SK-N-SH (cell line): ENCODE data around the gene NCOR2. TPM values are rescaled to one million over a fixed set of nuclear protein-coding genes. Genes with fewer than 3 reads are reported as not detected.

ENCODE experiments used
- CTCF ChIA-PET: fragments of 300-600, 350-600 bp; formaldehyde crosslinking; extraction: SDS; loops from one replicate; lab custom pipeline; 2021; lab: Yijun Ruan, JAX
- POLR2A ChIA-PET: fragments of 350-600 bp; sonication (Branson Sonifier 250); formaldehyde crosslinking; extraction: SDS; loops from one replicate; lab custom pipeline; 2020; ENCODE audit warnings: antibody characterized with exemption, inconsistent platforms; lab: Yijun Ruan, JAX
- DNase-seq: peaks from one replicate; pipeline ENCODE4 v3.0.0; 2012
- H2AFZ ChIP-seq: fragments of 200-600 bp; sonication (generic); 2 replicates; pipeline ENCODE4 v1.8.1; 2016; ENCODE audit warnings: antibody characterized with exemption, mild to moderate bottlenecking, low read depth
- H3F3A ChIP-seq: fragments of 200-600 bp; sonication (generic); replicated peaks from 2 replicates; pipeline ENCODE3; 2016; ENCODE audit warnings: antibody characterized with exemption, mild to moderate bottlenecking; ENCODE audit not compliant: insufficient read depth
- H3K27ac ChIP-seq, 2 experiments: fragments of 200-500 bp in 1 of 2; fragments of 200-600 bp in 1 of 2; sonication (Bioruptor generic) in 1 of 2; sonication (generic), shearing (Covaris generic) in 1 of 2; 2 replicates each; pipeline versions ENCODE4 v1.5.1 to v1.6.1; 2014 to 2016; ENCODE audit warnings: low read depth in 2 of 2, inconsistent platforms in 1 of 2, low read length in 1 of 2, mild to moderate bottlenecking in 1 of 2, mixed read lengths in 1 of 2
- H3K27me3 ChIP-seq: fragments of 200-600 bp; sonication (generic), shearing (Covaris generic); 2 replicates; pipeline ENCODE4 v1.6.1; 2016; ENCODE audit warnings: mixed run types; ENCODE audit not compliant: insufficient read depth
- H3K36me3 ChIP-seq, 2 experiments: fragments of 200-500 bp in 1 of 2; fragments of 200-600 bp in 1 of 2; sonication (Bioruptor generic) in 1 of 2; sonication (generic) in 1 of 2; replicated peaks in 1 of 2; 2 replicates each; pipeline versions ENCODE3 to v1.5.1; 2014 to 2016; ENCODE audit warnings: low read length in 1 of 2, mild to moderate bottlenecking in 1 of 2; ENCODE audit not compliant: insufficient read depth in 2 of 2, control insufficient read depth in 1 of 2
- H3K4me1 ChIP-seq, 2 experiments: fragments of 200-500 bp in 1 of 2; fragments of 200-600 bp in 1 of 2; sonication (Bioruptor generic) in 1 of 2; sonication (generic), shearing (Covaris generic) in 1 of 2; 2 replicates each; pipeline versions ENCODE4 v1.5.1 to v1.6.1; 2014 to 2016; ENCODE audit warnings: low read depth in 1 of 2, low read length in 1 of 2, mixed run types in 1 of 2; ENCODE audit not compliant: insufficient read depth in 2 of 2, control insufficient read depth in 1 of 2
- H3K4me2 ChIP-seq: fragments of 200-600 bp; sonication (generic), shearing (Covaris generic); 2 replicates; pipeline ENCODE4 v1.6.1; 2017; ENCODE audit warnings: mixed run types
- H3K4me3 ChIP-seq, 2 experiments: fragments of 200-500 bp in 1 of 2; fragments of 200-600 bp in 1 of 2; sonication (Bioruptor generic) in 1 of 2; sonication (generic), shearing (Covaris generic) in 1 of 2; 2 replicates each; pipeline versions ENCODE4 v1.5.1 to v1.8.1; 2014 to 2016; ENCODE audit warnings: low read depth in 2 of 2, inconsistent platforms in 1 of 2, low read length in 1 of 2, mild to moderate bottlenecking in 1 of 2, mixed read lengths in 1 of 2, moderate library complexity in 1 of 2
- H3K79me2 ChIP-seq: fragments of 200-600 bp; sonication (generic); 2 replicates; pipeline ENCODE4 v1.8.1; 2017; ENCODE audit warnings: mild to moderate bottlenecking; ENCODE audit not compliant: insufficient read depth
- H3K9ac ChIP-seq: fragments of 200-600 bp; sonication (generic); 2 replicates; pipeline ENCODE4 v1.6.1; 2017; ENCODE audit warnings: mixed run types
- H3K9me2 ChIP-seq: fragments of 200-600 bp; sonication (generic); 2 replicates; pipeline ENCODE4 v1.6.1; 2017; ENCODE audit warnings: mixed run types
- H3K9me3 ChIP-seq: fragments of 200-600 bp; sonication (generic); 2 replicates; pipeline ENCODE4 v1.6.1; 2017; ENCODE audit warnings: mixed run types, mild to moderate bottlenecking, moderate library complexity
- H4K20me1 ChIP-seq: fragments of 200-600 bp; sonication (generic); 2 replicates; pipeline ENCODE4 v1.6.1; 2017; ENCODE audit warnings: mild to moderate bottlenecking, mixed run types; ENCODE audit not compliant: insufficient read depth
- CHD2 ChIP-seq: fragments of 150-350 bp; IDR thresholded peaks from 2 replicates; pipeline ENCODE4 v1.6.1; 2018; ENCODE audit warnings: low read length; ENCODE audit not compliant: partially characterized antibody
- EP300 ChIP-seq, 2 experiments: IDR thresholded peaks; 2 replicates each; pipeline versions ENCODE4 v1.4.0 to v1.6.1; 2012; ENCODE audit warnings: borderline replicate concordance in 1 of 2, low read depth in 1 of 2, low read length in 1 of 2
- FOXJ3 ChIP-seq: sonication (generic); formaldehyde crosslinking; IDR thresholded peaks from 2 replicates; pipeline ENCODE4 v1.5.1; 2020; ENCODE audit warnings: mild to moderate bottlenecking, missing genetic modification reagents
- GATA2 ChIP-seq: sonication (generic); formaldehyde crosslinking; IDR thresholded peaks from 2 replicates; pipeline ENCODE4 v1.5.0; 2020; ENCODE audit warnings: mild to moderate bottlenecking, missing genetic modification reagents
- JUND ChIP-seq: IDR thresholded peaks from 2 replicates; pipeline ENCODE4 v1.4.0; 2012
- NRF1 ChIP-seq: IDR thresholded peaks from 2 replicates; pipeline ENCODE4 v1.6.1; 2012; ENCODE audit warnings: low read depth, mild to moderate bottlenecking, low read length
- POLR2AphosphoS5 ChIP-seq: IDR thresholded peaks from 2 replicates; pipeline ENCODE4 v1.6.1; 2012; ENCODE audit warnings: low read depth, low read length
- RAD21 ChIP-seq: IDR thresholded peaks from 2 replicates; pipeline ENCODE4 v1.6.1; 2012; ENCODE audit warnings: mild to moderate bottlenecking, low read length
- RCOR1 ChIP-seq: fragments of 150-350 bp; IDR thresholded peaks from 2 replicates; pipeline ENCODE4 v1.6.1; 2017; ENCODE audit warnings: antibody characterized with exemption, low read length
- RFX5 ChIP-seq: IDR thresholded peaks from 2 replicates; pipeline ENCODE4 v1.6.1; 2012; ENCODE audit warnings: mild to moderate bottlenecking, improper control_type of control experiment, low read length
- RXRA ChIP-seq: IDR thresholded peaks from 2 replicates; pipeline ENCODE4 v1.4.0; 2012; ENCODE audit warnings: low read depth, mild to moderate bottlenecking, borderline replicate concordance
- SIN3A ChIP-seq: IDR thresholded peaks from 2 replicates; pipeline ENCODE4 v1.6.1; 2012; ENCODE audit warnings: low read depth, mild to moderate bottlenecking, low read length, moderate library complexity, borderline replicate concordance
- TCF12 ChIP-seq: IDR thresholded peaks from 2 replicates; pipeline ENCODE4 v1.4.0; 2012
- TEAD4 ChIP-seq: IDR thresholded peaks from 2 replicates; pipeline ENCODE4 v1.4.0; 2012; ENCODE audit warnings: mild to moderate bottlenecking, borderline replicate concordance; ENCODE audit not compliant: insufficient read depth
- whole genome bisulfite sequencing: methylation state at CpG from one replicate; pipeline ENCODE4 v1.1.6; 2017; ENCODE audit warnings: low lambda C conversion rate; 5-methylcytosine and 5-hydroxymethylcytosine counted together
- polyA plus RNA-seq, 3 experiments: library from polyadenylated mRNA; depleted of rRNA; stranded (reverse); fragments of >200 nt; gene quantifications; 2 replicates each; pipeline ENCODE4 v1.2.3, GENCODE V29; 2012
- TF ChIP-seq, protein P1 (sequence below): IDR thresholded peaks from 2 replicates; pipeline ENCODE4 v1.4.0; 2012; ENCODE audit warnings: low read depth
- TF ChIP-seq, protein P2 (sequence below): fragments of 200-600 bp; sonication (generic); IDR thresholded peaks from 2 replicates; pipeline ENCODE4 v1.6.1; 2017; ENCODE audit warnings: antibody characterized with exemption, mild to moderate bottlenecking, moderate library complexity
- TF ChIP-seq, protein P3 (sequence below): IDR thresholded peaks from 2 replicates; pipeline ENCODE4; 2012

The NCOR2 gene
- polyA plus RNA-seq, 1 of the 3 experiments (the other 2 are of a cell fraction): 19.0 TPM

DNA sequence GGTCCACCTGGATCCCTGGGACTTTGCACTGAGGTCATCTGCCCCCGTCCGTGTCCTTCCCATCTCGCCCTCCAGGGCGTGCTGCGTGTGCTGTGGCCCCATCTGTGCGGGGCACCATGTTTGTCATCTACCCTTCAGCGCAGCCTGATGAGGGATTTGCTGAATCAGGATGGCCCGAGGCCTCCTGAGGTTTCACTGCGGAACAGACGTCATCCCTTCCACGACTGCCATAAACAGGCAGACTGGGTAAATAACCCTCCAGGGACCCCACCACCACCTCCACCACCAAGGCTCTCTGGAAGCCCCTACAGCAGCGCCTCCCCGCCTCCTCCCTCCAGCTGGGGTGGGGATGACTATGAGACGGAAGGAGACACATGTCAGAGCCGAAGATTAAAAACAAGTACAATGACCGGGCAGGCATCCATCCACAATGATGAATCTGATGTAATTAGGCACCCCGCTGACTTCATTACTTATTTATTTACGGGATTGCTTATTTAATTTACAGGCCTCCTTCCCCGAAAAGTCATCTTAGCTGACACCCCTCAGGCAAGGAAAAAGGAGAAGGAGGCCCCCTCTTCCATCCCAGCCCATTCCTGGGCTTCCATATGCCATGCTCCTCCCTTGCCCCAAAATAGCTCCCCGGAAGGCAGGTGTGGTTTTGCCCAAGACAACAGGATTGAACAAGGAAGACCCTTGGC lies 39.4 kb downstream of the NCOR2 start:
- WGBS: 88% methylated on average over 18 of the region's 20 CpGs
- H3K36me3 ChIP-seq: no peaks in the 10 kb centered on the region
- no peak overlapping the region for H3K4me2 ChIP-seq
- peaks cover 73% of the 10 kb centered on the region for H3K79me2 ChIP-seq
- H3K27me3 ChIP-seq: no peaks in the 10 kb centered on the region
- H3K27ac ChIP-seq: peak overlapping the region in 1 of 2 experiments; percentile 43; a peak in 1 of 4 replicates
- no peaks in the 10 kb centered on the region for H3F3A ChIP-seq
- POLR2A ChIA-PET: no interaction called here
- CTCF ChIA-PET: no interaction called here
- no peaks in the 10 kb centered on the region for H3K9me2 ChIP-seq
- no peak overlapping the region for H3K9ac ChIP-seq
- no peaks in the 10 kb centered on the region for H3K9me3 ChIP-seq
- H3K4me1 ChIP-seq: peaks cover 7 to 64% of the 10 kb centered on the region in 2 experiments
- H2AFZ ChIP-seq: no peak overlapping the region
- no peak for TF ChIP-seq RFX5
- no peak overlapping the region for H3K4me3 ChIP-seq
- DNase-seq: no peak
- H4K20me1 ChIP-seq: peaks cover 76% of the 10 kb centered on the region

DNA sequence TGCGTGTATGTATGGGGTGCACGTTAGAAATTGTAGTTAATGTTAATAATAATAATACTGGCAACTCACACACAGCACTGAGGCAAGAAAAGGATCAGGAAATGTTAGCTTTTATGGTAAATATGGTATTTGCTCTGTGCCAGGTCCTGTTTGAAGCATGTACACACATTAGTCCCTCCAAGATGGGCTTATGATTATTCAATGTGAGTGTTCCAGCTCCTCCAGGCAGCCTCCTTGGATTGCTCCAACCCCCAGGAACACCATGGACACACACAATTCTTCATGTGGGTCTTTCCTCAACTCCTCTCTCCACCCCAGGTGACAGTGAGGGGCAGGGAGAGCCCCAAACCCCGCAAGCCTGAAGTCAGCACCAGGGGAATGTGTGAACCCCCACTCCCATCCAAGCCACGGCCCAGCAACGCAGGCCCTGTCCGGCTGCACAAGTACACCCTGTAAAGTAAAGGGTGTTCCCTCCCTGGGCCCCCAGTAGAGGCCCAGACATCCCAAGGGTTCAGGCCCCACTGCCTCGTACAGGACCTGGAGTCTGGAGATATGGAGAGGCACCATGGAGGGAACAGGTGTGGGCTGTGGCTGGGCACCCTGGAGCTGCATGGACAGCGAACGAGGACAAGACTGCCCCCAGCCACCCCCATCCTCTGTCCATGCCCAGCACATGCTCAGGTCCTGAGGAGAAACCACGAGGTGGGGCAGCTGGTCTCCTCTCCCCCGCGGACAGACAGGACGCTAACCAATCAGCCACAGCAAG lies 41.3 kb downstream of the NCOR2 start:
- POLR2A ChIA-PET: no interaction called here
- no peaks in the 10 kb centered on the region for H3F3A ChIP-seq
- no peak overlapping the region for H3K9ac ChIP-seq
- no peak for TF ChIP-seq RXRA
- TF ChIP-seq, all 33 proteins: peak for 0
- H3K9me2 ChIP-seq: no peaks in the 10 kb centered on the region
- H3K4me2 ChIP-seq: no peak overlapping the region
- H4K20me1 ChIP-seq: peaks cover 76% of the 10 kb centered on the region
- H2AFZ ChIP-seq: no peak overlapping the region
- 92% methylated on average over 7 of the region's 13 CpGs for WGBS
- CTCF ChIA-PET: no interaction called here
- H3K4me1 ChIP-seq: peaks cover 3 to 55% of the 10 kb centered on the region in 2 experiments
- DNase-seq: no peak
- peak overlapping the region in 1 of 2 experiments; percentile 62; a peak in 2 of 4 replicates for H3K27ac ChIP-seq
- H3K9me3 ChIP-seq: no peaks in the 10 kb centered on the region
- no peaks in the 10 kb centered on the region for H3K36me3 ChIP-seq
- H3K79me2 ChIP-seq: peaks cover 85% of the 10 kb centered on the region
- H3K27me3 ChIP-seq: no peaks in the 10 kb centered on the region
- no peak overlapping the region for H3K4me3 ChIP-seq

DNA sequence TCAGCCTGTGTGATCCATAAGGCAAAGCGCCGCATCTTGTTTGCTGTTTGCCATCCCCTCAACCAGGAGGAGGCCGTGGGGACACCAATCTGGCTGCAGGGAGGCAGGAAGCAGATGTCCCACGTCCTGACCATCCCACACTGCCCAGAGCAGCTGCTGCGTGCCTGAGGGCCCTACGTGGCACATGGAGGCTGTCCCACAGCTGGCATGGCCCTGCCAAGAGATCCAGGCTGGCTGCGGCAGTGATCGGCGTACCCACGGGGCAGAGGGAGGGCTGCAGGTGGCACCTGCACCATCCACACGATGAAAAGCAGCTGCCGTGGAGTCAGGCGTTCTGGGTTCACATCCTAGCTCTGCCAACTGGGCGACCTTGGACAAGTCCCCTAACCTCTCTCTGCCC lies 42.0 kb downstream of the NCOR2 start:
- no peaks in the 10 kb centered on the region for H3F3A ChIP-seq
- H3K4me2 ChIP-seq: no peak overlapping the region
- no peaks in the 10 kb centered on the region for H3K36me3 ChIP-seq
- WGBS: 77% methylated on average over 10 of the region's 14 CpGs
- ChIA-PET CTCF (interaction anchor here (1.3 kb wide), 1 partner anchor 15 kb away, joined by 3 read pairs; no protein-coding TSS in a partner anchor), POLR2A (no interaction called here)
- H3K9me3 ChIP-seq: no peaks in the 10 kb centered on the region
- no peak for TF ChIP-seq RXRA
- no peak for TF ChIP-seq POLR2AphosphoS5
- no peak for TF ChIP-seq GATA2 (CRISPR knock-in tag)
- TF ChIP-seq, protein P1, sequence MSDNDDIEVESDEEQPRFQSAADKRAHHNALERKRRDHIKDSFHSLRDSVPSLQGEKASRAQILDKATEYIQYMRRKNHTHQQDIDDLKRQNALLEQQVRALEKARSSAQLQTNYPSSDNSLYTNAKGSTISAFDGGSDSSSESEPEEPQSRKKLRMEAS: no peak
- no peak for TF ChIP-seq TEAD4
- no peak for TF ChIP-seq FOXJ3 (CRISPR knock-in tag)
- no peak for TF ChIP-seq JUND
- TF ChIP-seq RAD21: no peak
- no peak for TF ChIP-seq RFX5
- TF ChIP-seq CHD2: no peak
- no peak for TF ChIP-seq RCOR1
- TF ChIP-seq SIN3A: no peak
- peak; percentile 42; the same call in 1 of the 2 replicates for TF ChIP-seq TCF12
- no peak for TF ChIP-seq NRF1
- TF ChIP-seq EP300 (IDR thresholded peaks at IDR 0.05; ENCODE audit: borderline replicate concordance in 1 of 2, low read depth in 1 of 2, low read length in 1 of 2): peak in 1 of 2 experiments; percentile 17; a peak in 1 of 4 replicates
- TF ChIP-seq, protein P2, sequence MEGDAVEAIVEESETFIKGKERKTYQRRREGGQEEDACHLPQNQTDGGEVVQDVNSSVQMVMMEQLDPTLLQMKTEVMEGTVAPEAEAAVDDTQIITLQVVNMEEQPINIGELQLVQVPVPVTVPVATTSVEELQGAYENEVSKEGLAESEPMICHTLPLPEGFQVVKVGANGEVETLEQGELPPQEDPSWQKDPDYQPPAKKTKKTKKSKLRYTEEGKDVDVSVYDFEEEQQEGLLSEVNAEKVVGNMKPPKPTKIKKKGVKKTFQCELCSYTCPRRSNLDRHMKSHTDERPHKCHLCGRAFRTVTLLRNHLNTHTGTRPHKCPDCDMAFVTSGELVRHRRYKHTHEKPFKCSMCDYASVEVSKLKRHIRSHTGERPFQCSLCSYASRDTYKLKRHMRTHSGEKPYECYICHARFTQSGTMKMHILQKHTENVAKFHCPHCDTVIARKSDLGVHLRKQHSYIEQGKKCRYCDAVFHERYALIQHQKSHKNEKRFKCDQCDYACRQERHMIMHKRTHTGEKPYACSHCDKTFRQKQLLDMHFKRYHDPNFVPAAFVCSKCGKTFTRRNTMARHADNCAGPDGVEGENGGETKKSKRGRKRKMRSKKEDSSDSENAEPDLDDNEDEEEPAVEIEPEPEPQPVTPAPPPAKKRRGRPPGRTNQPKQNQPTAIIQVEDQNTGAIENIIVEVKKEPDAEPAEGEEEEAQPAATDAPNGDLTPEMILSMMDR: no peak
- TF ChIP-seq, protein P3, sequence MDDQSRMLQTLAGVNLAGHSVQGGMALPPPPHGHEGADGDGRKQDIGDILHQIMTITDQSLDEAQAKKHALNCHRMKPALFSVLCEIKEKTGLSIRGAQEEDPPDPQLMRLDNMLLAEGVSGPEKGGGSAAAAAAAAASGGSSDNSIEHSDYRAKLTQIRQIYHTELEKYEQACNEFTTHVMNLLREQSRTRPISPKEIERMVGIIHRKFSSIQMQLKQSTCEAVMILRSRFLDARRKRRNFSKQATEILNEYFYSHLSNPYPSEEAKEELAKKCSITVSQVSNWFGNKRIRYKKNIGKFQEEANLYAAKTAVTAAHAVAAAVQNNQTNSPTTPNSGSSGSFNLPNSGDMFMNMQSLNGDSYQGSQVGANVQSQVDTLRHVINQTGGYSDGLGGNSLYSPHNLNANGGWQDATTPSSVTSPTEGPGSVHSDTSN: no peak
- H3K9ac ChIP-seq: no peak overlapping the region
- peak overlapping the region in 1 of 2 experiments; percentile 62; a peak in 2 of 4 replicates for H3K27ac ChIP-seq
- no peaks in the 10 kb centered on the region for H3K27me3 ChIP-seq
- DNase-seq: peak; percentile 75
- H4K20me1 ChIP-seq: peaks cover 76% of the 10 kb centered on the region
- peaks cover 4 to 56% of the 10 kb centered on the region in 2 experiments for H3K4me1 ChIP-seq
- H3K4me3 ChIP-seq: no peak overlapping the region
- H3K9me2 ChIP-seq: no peaks in the 10 kb centered on the region
- no peak overlapping the region for H2AFZ ChIP-seq
- peaks cover 85% of the 10 kb centered on the region for H3K79me2 ChIP-seq
